Measurements from ENCODE around the gene MUC20. TPM values are rescaled to one million over a fixed set of nuclear protein-coding genes. Genes with fewer than 3 reads are reported as not detected.

Gene MUC20
- total RNA-seq, 1 experiment from 2014 or later = not detected

Small RNA genes within 50 kb of the gene (microRNA-seq; reads per million reads assigned to microRNA genes)
- 0.35 reads per million for gene MIR570 (ENCODE audit: borderline microRNAs expressed)

Other genes with a start within 250 kb of the MUC20 start
- gene PPP1R2, start 177.7 kb upstream of the MUC20 start, total RNA-seq (2021) = 38.3 and 38.8 TPM in 2 replicates
- not detected in 2 replicates for gene APOD, start 137.0 kb upstream of the MUC20 start, total RNA-seq (2021)
- gene MUC4, start 91.0 kb downstream of the MUC20 start, total RNA-seq (2021) = 0.70 and 1.2 TPM in 2 replicates
- 34.5 and 35.3 TPM in 2 replicates for gene TNK2, start 187.6 kb downstream of the MUC20 start, total RNA-seq (2021)

Data from H9 (cell line).